ENCODE results near the gene HYAL3. TPM values are rescaled to one million over a fixed set of nuclear protein-coding genes. Genes with fewer than 3 reads are reported as not detected.

HYAL3 gene
- total RNA-seq, 2 experiments from 2014 or later, result 2.7 to 3.5 TPM

GRCh38 chr3:50300681-50301254 lies 1.6 kb upstream of the HYAL3 start:
- Histone ChIP-seq H4K20me1 (ENCODE audit: insufficient read depth, low read length) (no peaks in the 10 kb centered on the region), H3K27ac (ENCODE audit: low read depth, low read length, poor library complexity, severe bottlenecking) (no peak overlapping the region), H3K9me2 (ENCODE audit: insufficient read depth, low read length) (no peaks in the 10 kb centered on the region), H3K79me2 (ENCODE audit: insufficient read depth, low read depth, low read length) (no peaks in the 10 kb centered on the region), H3K4me1 (ENCODE audit: insufficient read depth, low read length, poor library complexity, severe bottlenecking) (peaks cover 19% of the 10 kb centered on the region), H3K36me3 (ENCODE audit: insufficient read depth, low read length) (no peaks in the 10 kb centered on the region), H3K4me2 (ENCODE audit: low read length) (peak overlapping the region; percentile 73; the same call in 1 of the 2 replicates), H2AFZ (ENCODE audit: low read length) (no peak overlapping the region), H3K4me3 (ENCODE audit: low read depth, low read length, poor library complexity, severe bottlenecking) (peak overlapping the region; percentile 78), H3K9me3 (ENCODE audit: low read length) (no peaks in the 10 kb centered on the region)
- ChIA-PET POLR2A (no interaction called here), CTCF (ENCODE audit: unreplicated experiment) (interaction anchor here (0.6 kb wide), 2 partner anchors 67 to 106 kb away, joined by 3 read pairs; no protein-coding TSS in a partner anchor)
- BruUV-seq (replicated peaks), result no TSS peak
- TF ChIP-seq EZH2phosphoT487 (IDR thresholded peaks at IDR 0.05; ENCODE audit: borderline replicate concordance, low read depth, low read length), result no peak
- TF ChIP-seq, protein P1, sequence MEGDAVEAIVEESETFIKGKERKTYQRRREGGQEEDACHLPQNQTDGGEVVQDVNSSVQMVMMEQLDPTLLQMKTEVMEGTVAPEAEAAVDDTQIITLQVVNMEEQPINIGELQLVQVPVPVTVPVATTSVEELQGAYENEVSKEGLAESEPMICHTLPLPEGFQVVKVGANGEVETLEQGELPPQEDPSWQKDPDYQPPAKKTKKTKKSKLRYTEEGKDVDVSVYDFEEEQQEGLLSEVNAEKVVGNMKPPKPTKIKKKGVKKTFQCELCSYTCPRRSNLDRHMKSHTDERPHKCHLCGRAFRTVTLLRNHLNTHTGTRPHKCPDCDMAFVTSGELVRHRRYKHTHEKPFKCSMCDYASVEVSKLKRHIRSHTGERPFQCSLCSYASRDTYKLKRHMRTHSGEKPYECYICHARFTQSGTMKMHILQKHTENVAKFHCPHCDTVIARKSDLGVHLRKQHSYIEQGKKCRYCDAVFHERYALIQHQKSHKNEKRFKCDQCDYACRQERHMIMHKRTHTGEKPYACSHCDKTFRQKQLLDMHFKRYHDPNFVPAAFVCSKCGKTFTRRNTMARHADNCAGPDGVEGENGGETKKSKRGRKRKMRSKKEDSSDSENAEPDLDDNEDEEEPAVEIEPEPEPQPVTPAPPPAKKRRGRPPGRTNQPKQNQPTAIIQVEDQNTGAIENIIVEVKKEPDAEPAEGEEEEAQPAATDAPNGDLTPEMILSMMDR (conservative IDR thresholded peaks at IDR 0.05; ENCODE audit: low read length), result no peak
- intact Hi-C loops (cut with micrococcal nuclease; ENCODE audit: unreplicated experiment), result no loop called here
- DNase-seq (ENCODE audit: low spot score), result no peak

GRCh38 chr3:50299929-50300680 lies 900 bp upstream of the HYAL3 start:
- BruUV-seq (replicated peaks), result TSS peak; percentile 92
- intact Hi-C loops (cut with micrococcal nuclease; ENCODE audit: unreplicated experiment), result loop anchor here (1.0 to 5.0 kb wide), 3 partner anchors 24 to 53 kb away; no protein-coding TSS in a partner anchor
- H4K20me1 ChIP-seq (ENCODE audit: insufficient read depth, low read length), result no peaks in the 10 kb centered on the region
- CTCF ChIA-PET (ENCODE audit: unreplicated experiment), result interaction anchor here (0.6 to 1.4 kb wide), 2 partner anchors 28 to 66 kb away, joined by 3 read pairs; partner anchors contain the start of gene TUSC2
- H3K4me2 ChIP-seq (ENCODE audit: low read length), result peak overlapping the region; percentile 73
- peak overlapping the region; percentile 78 for H3K4me3 ChIP-seq (ENCODE audit: low read depth, low read length, poor library complexity, severe bottlenecking)
- POLR2A ChIA-PET, result interaction anchor here (0.7 to 2.4 kb wide), 7 partner anchors 14 to 1085 kb away, joined by 3 to 13 read pairs (median 4); partner anchors contain the start of genes MANF and TUSC2
- H3K79me2 ChIP-seq (ENCODE audit: insufficient read depth, low read depth, low read length), result no peaks in the 10 kb centered on the region
- TF ChIP-seq, protein P1 (conservative IDR thresholded peaks at IDR 0.05; ENCODE audit: low read length), result no peak
- no peak for TF ChIP-seq EZH2phosphoT487 (IDR thresholded peaks at IDR 0.05; ENCODE audit: borderline replicate concordance, low read depth, low read length)
- no peaks in the 10 kb centered on the region for H3K9me3 ChIP-seq (ENCODE audit: low read length)
- DNase-seq (ENCODE audit: low spot score), result peak; percentile 26
- H3K4me1 ChIP-seq (ENCODE audit: insufficient read depth, low read length, poor library complexity, severe bottlenecking), result peaks cover 19% of the 10 kb centered on the region
- peak overlapping the region; percentile 29 for H3K27ac ChIP-seq (ENCODE audit: low read depth, low read length, poor library complexity, severe bottlenecking)
- H3K9me2 ChIP-seq (ENCODE audit: insufficient read depth, low read length), result no peaks in the 10 kb centered on the region
- no peaks in the 10 kb centered on the region for H3K36me3 ChIP-seq (ENCODE audit: insufficient read depth, low read length)
- peak overlapping the region; percentile 64; the same call in 1 of the 2 replicates for H2AFZ ChIP-seq (ENCODE audit: low read length)
